A549 (cell line): ENCODE results near the gene PLA2G4B. TPM values are rescaled to one million over a fixed set of nuclear protein-coding genes. Genes with fewer than 3 reads are reported as not detected.

ENCODE experiments used
- ATAC-seq, 2 experiments: fragments of 200-7000 bp in 1 of 2; fragments of >200 bp in 1 of 2; cut with Nextera tagmentation in 1 of 2; cut with Tn5 transposase in 1 of 2; 3 replicates each; pipeline versions ENCODE4 v1.8.0 to v1.9.1; 2018 to 2020; ENCODE audit warnings: mild to moderate bottlenecking in 1 of 2, moderate library complexity in 1 of 2
- CTCF ChIA-PET: fragments of 300-600 bp; sonication (Branson Sonifier 250); formaldehyde crosslinking; extraction: SDS; loops from one replicate; lab custom pipeline; 2021; ENCODE audit warnings: antibody characterized with exemption, inconsistent platforms; lab: Yijun Ruan, JAX
- POLR2A ChIA-PET: fragments of 350-600 bp; formaldehyde crosslinking; extraction: SDS; loops from one replicate; lab custom pipeline; 2021; ENCODE audit warnings: antibody characterized with exemption, inconsistent platforms; lab: Yijun Ruan, JAX
- DNase-seq, 2 experiments: peaks; one replicate each; pipeline versions ENCODE4 v3.0.0 to v3.0.0-alpha.2; 2011 to 2016; ENCODE audit warnings: low read depth in 1 of 2, low spot score in 1 of 2
- FAIRE-seq: peaks from 2 replicates; lab custom pipeline; 2011; peaks lifted over from hg19 to GRCh38; lab: Jason Lieb, UNC
- H3K27ac ChIP-seq, 2 experiments: fragments of >200 bp; sonication (Bioruptor Twin); formaldehyde crosslinking; 3 replicates each; pipeline ENCODE4 v1.5.1; 2016 to 2017
- H3K4me1 ChIP-seq: fragments of >200 bp; sonication (Bioruptor Twin); formaldehyde crosslinking; 3 replicates; pipeline ENCODE4 v1.6.1; 2016
- H3K4me2 ChIP-seq: fragments of >200 bp; sonication (Bioruptor Twin); formaldehyde crosslinking; 3 replicates; pipeline ENCODE4 v1.6.1; 2016
- H3K4me3 ChIP-seq: fragments of >200 bp; sonication (Bioruptor Twin); formaldehyde crosslinking; 3 replicates; pipeline ENCODE4 v1.5.1; 2016
- H3K9me3 ChIP-seq: fragments of >200 bp; sonication (Bioruptor Twin); formaldehyde crosslinking; 3 replicates; pipeline ENCODE4 v1.6.1; 2016
- ATOH8 ChIP-seq: fragments of 250-450 bp; sonication (Bioruptor Pico); IDR thresholded peaks from 2 replicates; pipeline ENCODE4 v1.5.0; 2020; ENCODE audit warnings: low read depth, mild to moderate bottlenecking, moderate library complexity
- BCL3 ChIP-seq: fragments of >200 bp; sonication (Bioruptor Twin); formaldehyde crosslinking; IDR thresholded peaks from 3 replicates; pipeline ENCODE4 v1.6.1; 2016
- CBX8 ChIP-seq: fragments of 200-600 bp; sonication (generic); IDR thresholded peaks from 2 replicates; pipeline ENCODE4 v1.6.1; 2016
- CEBPB ChIP-seq, 2 experiments: fragments of >200 bp in 1 of 2; sonication (Bioruptor Twin) in 1 of 2; formaldehyde crosslinking in 1 of 2; IDR thresholded peaks; 2 replicates each; pipeline ENCODE4 v1.6.1; 2012 to 2016
- CHD2 ChIP-seq: fragments of 150-350 bp; IDR thresholded peaks from 2 replicates; pipeline ENCODE4 v1.6.1; 2014; ENCODE audit warnings: low read length; ENCODE audit not compliant: partially characterized antibody
- E2F6 ChIP-seq: IDR thresholded peaks from 2 replicates; pipeline ENCODE4 v1.6.1; 2012; ENCODE audit warnings: low read depth, borderline replicate concordance
- EHF ChIP-seq: fragments of 250-450 bp; sonication (Bioruptor Pico); IDR thresholded peaks from 2 replicates; pipeline ENCODE4 v1.5.0; 2020; ENCODE audit warnings: mild to moderate bottlenecking
- EHMT2 ChIP-seq: fragments of 200-600 bp; sonication (generic); IDR thresholded peaks from 2 replicates; pipeline ENCODE4 v1.6.1; 2016; ENCODE audit warnings: antibody characterized with exemption, low read depth, mild to moderate bottlenecking, moderate library complexity
- FOSL2 ChIP-seq, 2 experiments: fragments of 450-650 bp in 1 of 2; fragments of >200 bp in 1 of 2; sonication (Bioruptor Twin) in 1 of 2; formaldehyde crosslinking; IDR thresholded peaks; 2 replicates each; pipeline versions ENCODE4 v1.5.0 to v1.6.1; 2016 to 2020; ENCODE audit warnings: mild to moderate bottlenecking in 1 of 2, moderate library complexity in 1 of 2
- HOXB13 ChIP-seq: fragments of 250-450 bp; sonication (Bioruptor Pico); IDR thresholded peaks from 2 replicates; pipeline ENCODE4 v1.5.0; 2020; ENCODE audit warnings: low read depth, mild to moderate bottlenecking, moderate library complexity
- JUN ChIP-seq, 2 experiments: fragments of >200 bp; sonication (Bioruptor Twin); formaldehyde crosslinking; IDR thresholded peaks; 2 replicates in 1 of 2; 3 replicates in 1 of 2; pipeline ENCODE4 v1.6.1; 2016 to 2017
- MAFK ChIP-seq: fragments of 450-650 bp; IDR thresholded peaks from 2 replicates; pipeline ENCODE4 v1.6.1; 2014; ENCODE audit not compliant: partially characterized antibody
- MYC ChIP-seq: IDR thresholded peaks from 2 replicates; pipeline ENCODE4 v1.6.1; 2012; ENCODE audit warnings: mild to moderate bottlenecking, inconsistent platforms, low read length, improper control_type of control experiment, borderline replicate concordance
- NFE2L2 ChIP-seq: fragments of 150-350 bp; conservative IDR thresholded peaks from 2 replicates; pipeline ENCODE4 v1.6.1; 2014; ENCODE audit warnings: low read length
- NPAS2 ChIP-seq: fragments of 250-450 bp; sonication (Bioruptor Pico); IDR thresholded peaks from 2 replicates; pipeline ENCODE4 v1.8.0; 2022; ENCODE audit warnings: mild to moderate bottlenecking, moderate library complexity, borderline replicate concordance
- POLR2AphosphoS2 ChIP-seq: conservative IDR thresholded peaks from 2 replicates; pipeline ENCODE4 v1.6.1; 2012; ENCODE audit warnings: low read length, improper control_type of control experiment, inconsistent platforms
- RAD21 ChIP-seq, 2 experiments: fragments of >200 bp in 1 of 2; sonication (Bioruptor Twin) in 1 of 2; formaldehyde crosslinking in 1 of 2; IDR thresholded peaks in 1 of 2; conservative IDR thresholded peaks in 1 of 2; 2 replicates in 1 of 2; 3 replicates in 1 of 2; pipeline ENCODE4 v1.6.1; 2012 to 2018; ENCODE audit warnings: inconsistent platforms in 1 of 2
- SMC3 ChIP-seq: fragments of >200 bp; sonication (Bioruptor Twin); formaldehyde crosslinking; IDR thresholded peaks from 3 replicates; pipeline ENCODE4 v1.6.1; 2018; ENCODE audit warnings: inconsistent platforms
- SREBF2 ChIP-seq: fragments of 450-650 bp; IDR thresholded peaks from 2 replicates; pipeline ENCODE4 v1.6.1; 2014; ENCODE audit warnings: mild to moderate bottlenecking, moderate library complexity
- TP53 ChIP-seq: fragments of 250-450 bp; sonication (Bioruptor Pico); IDR thresholded peaks from 2 replicates; pipeline ENCODE4 v1.5.0; 2021; ENCODE audit warnings: mild to moderate bottlenecking, moderate library complexity
- ZSCAN20 ChIP-seq: fragments of 250-450 bp; sonication (Bioruptor Pico); IDR thresholded peaks from 2 replicates; pipeline ENCODE4 v1.8.0; 2022; ENCODE audit warnings: mild to moderate bottlenecking, moderate library complexity
- WGBS: methylation state at CpG from one replicate; pipeline ENCODE4 v1.1.6; 2017; ENCODE audit errors: missing lambda C conversion rate; 5-methylcytosine and 5-hydroxymethylcytosine counted together
- polyA plus RNA-seq, 4 experiments: library from polyadenylated mRNA; depleted of rRNA in 3 of 4; stranded (reverse); fragments of >200 nt; fragmentation: RNase III in 1 of 4; extraction: RNeasy Plus Mini Kit Qiagen cat#74134 plus additional on column Dnase treatment in 1 of 4; gene quantifications; 2 replicates in 3 of 4; 3 replicates in 1 of 4; pipeline ENCODE4 v1.2.3, GENCODE V29; 2011 to 2017
- TF ChIP-seq, protein P1 (sequence below): IDR thresholded peaks from 2 replicates; pipeline ENCODE4 v1.6.1; 2012
- TF ChIP-seq, protein P2 (sequence below): IDR thresholded peaks from 2 replicates; pipeline ENCODE4 v1.6.1; 2012

Gene PLA2G4B
- polyA plus RNA-seq, 2 of the 4 experiments (the other 2 are of a cell fraction) = 2.2 to 2.6 TPM

DNA sequence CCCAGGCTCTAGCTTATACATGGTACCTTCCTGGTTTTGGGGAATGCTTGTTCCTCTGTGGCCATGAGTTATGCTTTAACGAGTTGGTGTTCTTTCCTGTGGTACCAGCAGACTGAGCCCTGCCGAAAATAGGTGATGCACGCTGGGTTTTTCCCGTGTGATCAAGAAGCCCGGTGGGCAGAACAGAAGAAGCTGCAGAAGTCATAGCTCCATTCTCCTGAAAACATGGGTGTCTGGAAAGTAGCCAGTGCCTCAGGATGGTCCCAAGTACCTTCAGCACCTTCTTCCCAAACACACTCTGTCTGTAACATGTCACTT lies 39.2 kb upstream of the PLA2G4B start:
- TF ChIP-seq E2F6 = no peak
- TF ChIP-seq ZSCAN20 (CRISPR knock-in tag) = no peak
- ChIA-PET CTCF (no interaction called here), POLR2A (no interaction called here)
- H3K4me2 ChIP-seq = no peak overlapping the region
- no peak overlapping the region for H3K4me3 ChIP-seq
- H3K4me1 ChIP-seq = no peaks in the 10 kb centered on the region
- FAIRE-seq = no peak
- no peak for ATAC-seq
- no peak overlapping the region for H3K27ac ChIP-seq
- H3K9me3 ChIP-seq = no peaks in the 10 kb centered on the region
- DNase-seq = no peak
- WGBS = 90% methylated on average over 5 of the region's 5 CpGs

GRCh38 chr15:41801185-41801584 lies 37.5 kb upstream of the PLA2G4B start:
- H3K4me2 ChIP-seq = no peak overlapping the region
- no peak overlapping the region for H3K27ac ChIP-seq

DNA sequence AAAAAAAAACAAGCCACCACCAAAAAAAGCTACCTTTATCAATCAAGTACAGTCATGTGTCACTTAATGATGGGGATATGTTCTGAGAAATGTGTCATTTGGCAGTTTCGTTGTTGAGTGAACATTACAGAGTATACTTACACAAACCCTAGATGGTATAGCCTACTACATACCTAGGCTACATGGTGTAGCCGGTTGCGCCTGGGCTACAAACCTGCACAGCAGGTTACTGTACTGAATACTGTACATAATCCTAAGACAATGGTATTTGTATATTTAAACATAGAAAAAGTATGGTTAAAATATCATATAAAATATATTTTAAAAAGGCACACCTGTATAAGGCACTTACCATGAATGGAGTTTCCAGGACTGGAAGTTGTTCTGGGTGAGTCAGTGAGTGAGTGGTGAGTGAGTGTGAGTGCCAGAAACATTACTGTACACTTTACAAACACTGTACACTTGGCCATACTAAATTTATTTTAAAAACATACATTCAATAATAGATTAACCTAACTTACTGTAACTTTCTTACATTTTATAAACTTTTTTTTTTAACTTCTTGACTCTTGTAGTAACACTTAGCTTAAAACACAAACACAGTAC lies 36.7 kb upstream of the PLA2G4B start:
- CTCF ChIA-PET = interaction anchor here (0.6 to 2.5 kb wide), 4 partner anchors 10 to 244 kb away, joined by 3 to 10 read pairs (median 7); no protein-coding TSS in a partner anchor
- no peak for ATAC-seq
- 89% methylated on average over 3 of the region's 3 CpGs for WGBS
- no peaks in the 10 kb centered on the region for H3K9me3 ChIP-seq
- TF ChIP-seq CHD2 = no peak
- TF ChIP-seq MYC = no peak
- no peak for TF ChIP-seq E2F6
- no peak for TF ChIP-seq EHMT2
- no peak for TF ChIP-seq JUN (IDR thresholded peaks at IDR 0.05)
- TF ChIP-seq FOSL2 (IDR thresholded peaks at IDR 0.05) = no peak
- no peak for TF ChIP-seq FOSL2 (CRISPR knock-in tag; IDR thresholded peaks at IDR 0.05)
- TF ChIP-seq ATOH8 (CRISPR knock-in tag) = no peak
- no peak for TF ChIP-seq CEBPB (IDR thresholded peaks at IDR 0.05)
- TF ChIP-seq EHF = no peak
- TF ChIP-seq POLR2AphosphoS2 = no peak
- TF ChIP-seq, protein P1, sequence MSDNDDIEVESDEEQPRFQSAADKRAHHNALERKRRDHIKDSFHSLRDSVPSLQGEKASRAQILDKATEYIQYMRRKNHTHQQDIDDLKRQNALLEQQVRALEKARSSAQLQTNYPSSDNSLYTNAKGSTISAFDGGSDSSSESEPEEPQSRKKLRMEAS = no peak
- no peak for TF ChIP-seq CBX8
- no peak for TF ChIP-seq BCL3
- TF ChIP-seq SREBF2 = no peak
- TF ChIP-seq TP53 (CRISPR knock-in tag) = no peak
- TF ChIP-seq NFE2L2 = no peak
- no peak for TF ChIP-seq RAD21 (conservative IDR thresholded peaks at IDR 0.05 in 1 of 2, IDR thresholded peaks at IDR 0.05 in 1 of 2)
- no peak for TF ChIP-seq SMC3
- TF ChIP-seq, all 56 proteins: peak for 0
- H3K27ac ChIP-seq = no peak overlapping the region
- H3K4me1 ChIP-seq = no peaks in the 10 kb centered on the region
- no peak overlapping the region for H3K4me3 ChIP-seq
- no peak for FAIRE-seq
- DNase-seq = no peak
- no peak overlapping the region for H3K4me2 ChIP-seq
- POLR2A ChIA-PET = no interaction called here

More at GRCh38 chr15:41801185-41801584, 37.5 kb upstream of the PLA2G4B start:
- Histone ChIP-seq H3K9me3 (no peaks in the 10 kb centered on the region), H3K4me1 (no peaks in the 10 kb centered on the region), H3K4me3 (no peak overlapping the region)
- TF ChIP-seq HOXB13 (CRISPR knock-in tag) (no peak), MAFK (no peak), MYC (no peak), NPAS2 (CRISPR knock-in tag) (no peak), CBX8 (no peak)
- TF ChIP-seq, protein P2, sequence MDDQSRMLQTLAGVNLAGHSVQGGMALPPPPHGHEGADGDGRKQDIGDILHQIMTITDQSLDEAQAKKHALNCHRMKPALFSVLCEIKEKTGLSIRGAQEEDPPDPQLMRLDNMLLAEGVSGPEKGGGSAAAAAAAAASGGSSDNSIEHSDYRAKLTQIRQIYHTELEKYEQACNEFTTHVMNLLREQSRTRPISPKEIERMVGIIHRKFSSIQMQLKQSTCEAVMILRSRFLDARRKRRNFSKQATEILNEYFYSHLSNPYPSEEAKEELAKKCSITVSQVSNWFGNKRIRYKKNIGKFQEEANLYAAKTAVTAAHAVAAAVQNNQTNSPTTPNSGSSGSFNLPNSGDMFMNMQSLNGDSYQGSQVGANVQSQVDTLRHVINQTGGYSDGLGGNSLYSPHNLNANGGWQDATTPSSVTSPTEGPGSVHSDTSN = no peak
- FAIRE-seq = no peak
- no peak for ATAC-seq
- POLR2A ChIA-PET = no interaction called here
- CTCF ChIA-PET = interaction anchor here (1.0 to 2.5 kb wide), 2 partner anchors 28 to 198 kb away, joined by 3 to 7 read pairs; no protein-coding TSS in a partner anchor
- DNase-seq = no peak
- 93% methylated on average over 3 of the region's 3 CpGs for WGBS
